HepG2 (cell line): ENCODE results near the gene NOP9. TPM values are rescaled to one million over a fixed set of nuclear protein-coding genes. Genes with fewer than 3 reads are reported as not detected.

Experiments
- AKAP8 ChIP-seq: sonication (generic); formaldehyde crosslinking; IDR thresholded peaks from 2 replicates; pipeline ENCODE4 v1.5.1; 2020; ENCODE audit warnings: mild to moderate bottlenecking, missing genetic modification reagents
- BRCA1 ChIP-seq: sonication (generic); formaldehyde crosslinking; IDR thresholded peaks from 2 replicates; pipeline ENCODE4 v1.4.0; 2020; ENCODE audit warnings: missing genetic modification reagents
- CC2D1A ChIP-seq: sonication (generic); formaldehyde crosslinking; IDR thresholded peaks from 2 replicates; pipeline ENCODE4 v1.8.1; 2023; ENCODE audit warnings: mild to moderate bottlenecking, missing genetic modification reagents
- EEA1 ChIP-seq: sonication (generic); formaldehyde crosslinking; IDR thresholded peaks from 2 replicates; pipeline ENCODE4 v1.5.1; 2020; ENCODE audit warnings: mild to moderate bottlenecking, missing genetic modification reagents, borderline replicate concordance
- HOXA3 ChIP-seq: sonication (generic); formaldehyde crosslinking; IDR thresholded peaks from 2 replicates; pipeline ENCODE4 v1.5.0; 2020; ENCODE audit warnings: missing genetic modification reagents
- MYNN ChIP-seq: sonication (generic); formaldehyde crosslinking; IDR thresholded peaks from 2 replicates; pipeline ENCODE4 v1.4.0; 2020; ENCODE audit warnings: mild to moderate bottlenecking, low read depth, missing genetic modification reagents
- NAIF1 ChIP-seq: sonication (generic); formaldehyde crosslinking; IDR thresholded peaks from 2 replicates; pipeline ENCODE4 v1.5.0; 2020; ENCODE audit warnings: mild to moderate bottlenecking, missing genetic modification reagents, borderline replicate concordance
- NR2F1 ChIP-seq, 2 experiments: fragments of 450-650 bp in 1 of 2; formaldehyde crosslinking in 1 of 2; IDR thresholded peaks; 2 replicates each; pipeline versions ENCODE4 v1.5.0 to v1.6.1; 2016 to 2020; ENCODE audit warnings: mild to moderate bottlenecking in 1 of 2, missing compliant biosample characterization in 1 of 2, missing genetic modification reagents in 1 of 2, moderate library complexity in 1 of 2
- PAF1 ChIP-seq: IDR thresholded peaks from 2 replicates; pipeline ENCODE4 v1.6.1; 2016; ENCODE audit warnings: missing genetic modification reagents, missing compliant biosample characterization
- PRPF4 ChIP-seq: fragments of 200-400 bp; formaldehyde crosslinking; IDR thresholded peaks from 2 replicates; pipeline ENCODE4 v1.6.1; 2016; ENCODE audit warnings: low read length, low read depth; ENCODE audit not compliant: poor library complexity, severe bottlenecking
- RFX1 ChIP-seq: fragments of 450-650 bp; IDR thresholded peaks from 2 replicates; pipeline ENCODE4 v1.6.1; 2017
- RORA ChIP-seq: sonication (generic); formaldehyde crosslinking; IDR thresholded peaks from 2 replicates; pipeline ENCODE4 v1.5.0; 2020; ENCODE audit warnings: mild to moderate bottlenecking, missing genetic modification reagents, moderate library complexity
- ZBTB20 ChIP-seq: sonication (generic); formaldehyde crosslinking; IDR thresholded peaks from 2 replicates; pipeline ENCODE4 v1.8.1; 2023; ENCODE audit warnings: missing genetic modification reagents, low read depth, mild to moderate bottlenecking, borderline replicate concordance
- ZNF225 ChIP-seq: sonication (generic); formaldehyde crosslinking; IDR thresholded peaks from 2 replicates; pipeline ENCODE4 v1.4.0; 2020; ENCODE audit warnings: mild to moderate bottlenecking, missing genetic modification reagents
- ZNF564 ChIP-seq: sonication (generic); formaldehyde crosslinking; IDR thresholded peaks from 2 replicates; pipeline ENCODE4 v1.8.1; 2023; ENCODE audit warnings: mild to moderate bottlenecking, missing genetic modification reagents
- polyA plus RNA-seq, 8 experiments: library from polyadenylated mRNA; depleted of rRNA in 3 of 8; stranded (reverse) in 7 of 8; unstranded in 1 of 8; fragments of >200 nt; fragmentation: Illumina TruSeq in 4 of 8; extraction: Trizol in 4 of 8; gene quantifications; 2 replicates each; pipeline versions ENCODE4 v1.2.1 to v1.2.3, GENCODE V29; 2011 to 2016; ENCODE audit warnings: low read depth in 4 of 8, missing spikeins in 1 of 8, mixed read lengths in 1 of 8; ENCODE audit not compliant: insufficient read depth in 1 of 8
- total RNA-seq, 5 experiments: library from RNA; depleted of rRNA; stranded (reverse); fragments of >200 nt; fragmentation: Illumina TruSeq; extraction: Trizol; gene quantifications; 2 replicates each; pipeline ENCODE4 v1.2.3, GENCODE V29; 2016; ENCODE audit warnings: low read depth in 1 of 5
- TF ChIP-seq, protein P1 (sequence below): fragments of 450-650 bp; IDR thresholded peaks from 2 replicates; pipeline ENCODE4 v1.6.1; 2017; ENCODE audit warnings: mild to moderate bottlenecking
- TF ChIP-seq, protein P2 (sequence below): sonication (generic); formaldehyde crosslinking; IDR thresholded peaks from 2 replicates; pipeline ENCODE4 v1.8.0; 2022; ENCODE audit warnings: mild to moderate bottlenecking, missing genetic modification reagents
- TF ChIP-seq, protein P3 (sequence below): sonication (generic); formaldehyde crosslinking; IDR thresholded peaks from 2 replicates; pipeline ENCODE4 v1.4.0; 2020; ENCODE audit warnings: missing genetic modification reagents

Gene NOP9
- total and polyA plus RNA-seq, 2 of the 13 experiments (the other 11 are each of a cell fraction or from before 2014, with no cell fraction given) = 24.5 to 61.6 TPM

DNA sequence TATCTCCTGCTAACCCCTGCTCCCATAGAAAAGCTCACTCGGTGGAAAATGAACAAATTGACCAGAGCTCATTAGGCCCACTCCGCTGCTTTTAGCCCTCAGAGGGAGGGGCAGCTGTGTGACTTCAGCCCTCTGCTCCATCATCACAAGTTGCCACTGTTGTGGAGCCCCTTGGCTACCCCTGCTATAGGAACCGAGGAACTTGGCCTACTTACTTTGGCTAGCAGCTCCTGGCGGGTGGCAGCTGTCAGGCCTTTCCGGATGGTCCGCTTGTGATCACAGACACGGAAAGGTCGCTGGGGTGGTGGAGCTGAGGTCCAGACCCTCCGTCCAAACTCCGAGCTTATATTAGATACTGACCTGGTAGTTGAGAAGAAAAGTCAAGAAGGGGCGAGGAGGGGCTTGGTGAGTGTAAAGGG lies 7.5 kb downstream of the NOP9 start (continued):
- no peak for TF ChIP-seq MYNN
- peak; percentile 79 for TF ChIP-seq PRPF4
- TF ChIP-seq ZBTB20 (CRISPR knock-in tag) = peak; percentile 30; the same call in 1 of the 2 replicates
- no peak for TF ChIP-seq HOXA3 (CRISPR knock-in tag)
- peak; percentile 55; the same call in 1 of the 2 replicates for TF ChIP-seq AKAP8 (CRISPR knock-in tag)
- TF ChIP-seq ZNF564 (CRISPR knock-in tag) = no peak
- TF ChIP-seq RORA (CRISPR knock-in tag) = no peak
- TF ChIP-seq NAIF1 (CRISPR knock-in tag) = no peak
- TF ChIP-seq EEA1 = no peak
- 0 out of 2 replicates have a peak, but pooled peaks have one; percentile 57 for TF ChIP-seq CC2D1A (CRISPR knock-in tag)
- TF ChIP-seq PAF1 (CRISPR knock-in tag) = no peak
- 0 out of 2 replicates have a peak, but pooled peaks have one; percentile 22 for TF ChIP-seq BRCA1 (CRISPR knock-in tag)
- TF ChIP-seq ZNF225 (CRISPR knock-in tag) = no peak; the same call in 1 of the 2 replicates
- TF ChIP-seq, protein P1, sequence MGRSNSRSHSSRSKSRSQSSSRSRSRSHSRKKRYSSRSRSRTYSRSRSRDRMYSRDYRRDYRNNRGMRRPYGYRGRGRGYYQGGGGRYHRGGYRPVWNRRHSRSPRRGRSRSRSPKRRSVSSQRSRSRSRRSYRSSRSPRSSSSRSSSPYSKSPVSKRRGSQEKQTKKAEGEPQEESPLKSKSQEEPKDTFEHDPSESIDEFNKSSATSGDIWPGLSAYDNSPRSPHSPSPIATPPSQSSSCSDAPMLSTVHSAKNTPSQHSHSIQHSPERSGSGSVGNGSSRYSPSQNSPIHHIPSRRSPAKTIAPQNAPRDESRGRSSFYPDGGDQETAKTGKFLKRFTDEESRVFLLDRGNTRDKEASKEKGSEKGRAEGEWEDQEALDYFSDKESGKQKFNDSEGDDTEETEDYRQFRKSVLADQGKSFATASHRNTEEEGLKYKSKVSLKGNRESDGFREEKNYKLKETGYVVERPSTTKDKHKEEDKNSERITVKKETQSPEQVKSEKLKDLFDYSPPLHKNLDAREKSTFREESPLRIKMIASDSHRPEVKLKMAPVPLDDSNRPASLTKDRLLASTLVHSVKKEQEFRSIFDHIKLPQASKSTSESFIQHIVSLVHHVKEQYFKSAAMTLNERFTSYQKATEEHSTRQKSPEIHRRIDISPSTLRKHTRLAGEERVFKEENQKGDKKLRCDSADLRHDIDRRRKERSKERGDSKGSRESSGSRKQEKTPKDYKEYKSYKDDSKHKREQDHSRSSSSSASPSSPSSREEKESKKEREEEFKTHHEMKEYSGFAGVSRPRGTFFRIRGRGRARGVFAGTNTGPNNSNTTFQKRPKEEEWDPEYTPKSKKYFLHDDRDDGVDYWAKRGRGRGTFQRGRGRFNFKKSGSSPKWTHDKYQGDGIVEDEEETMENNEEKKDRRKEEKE = no peak
- TF ChIP-seq, protein P2, sequence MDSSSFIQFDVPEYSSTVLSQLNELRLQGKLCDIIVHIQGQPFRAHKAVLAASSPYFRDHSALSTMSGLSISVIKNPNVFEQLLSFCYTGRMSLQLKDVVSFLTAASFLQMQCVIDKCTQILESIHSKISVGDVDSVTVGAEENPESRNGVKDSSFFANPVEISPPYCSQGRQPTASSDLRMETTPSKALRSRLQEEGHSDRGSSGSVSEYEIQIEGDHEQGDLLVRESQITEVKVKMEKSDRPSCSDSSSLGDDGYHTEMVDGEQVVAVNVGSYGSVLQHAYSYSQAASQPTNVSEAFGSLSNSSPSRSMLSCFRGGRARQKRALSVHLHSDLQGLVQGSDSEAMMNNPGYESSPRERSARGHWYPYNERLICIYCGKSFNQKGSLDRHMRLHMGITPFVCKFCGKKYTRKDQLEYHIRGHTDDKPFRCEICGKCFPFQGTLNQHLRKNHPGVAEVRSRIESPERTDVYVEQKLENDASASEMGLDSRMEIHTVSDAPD (CRISPR knock-in tag) = no peak
- TF ChIP-seq, protein P3, sequence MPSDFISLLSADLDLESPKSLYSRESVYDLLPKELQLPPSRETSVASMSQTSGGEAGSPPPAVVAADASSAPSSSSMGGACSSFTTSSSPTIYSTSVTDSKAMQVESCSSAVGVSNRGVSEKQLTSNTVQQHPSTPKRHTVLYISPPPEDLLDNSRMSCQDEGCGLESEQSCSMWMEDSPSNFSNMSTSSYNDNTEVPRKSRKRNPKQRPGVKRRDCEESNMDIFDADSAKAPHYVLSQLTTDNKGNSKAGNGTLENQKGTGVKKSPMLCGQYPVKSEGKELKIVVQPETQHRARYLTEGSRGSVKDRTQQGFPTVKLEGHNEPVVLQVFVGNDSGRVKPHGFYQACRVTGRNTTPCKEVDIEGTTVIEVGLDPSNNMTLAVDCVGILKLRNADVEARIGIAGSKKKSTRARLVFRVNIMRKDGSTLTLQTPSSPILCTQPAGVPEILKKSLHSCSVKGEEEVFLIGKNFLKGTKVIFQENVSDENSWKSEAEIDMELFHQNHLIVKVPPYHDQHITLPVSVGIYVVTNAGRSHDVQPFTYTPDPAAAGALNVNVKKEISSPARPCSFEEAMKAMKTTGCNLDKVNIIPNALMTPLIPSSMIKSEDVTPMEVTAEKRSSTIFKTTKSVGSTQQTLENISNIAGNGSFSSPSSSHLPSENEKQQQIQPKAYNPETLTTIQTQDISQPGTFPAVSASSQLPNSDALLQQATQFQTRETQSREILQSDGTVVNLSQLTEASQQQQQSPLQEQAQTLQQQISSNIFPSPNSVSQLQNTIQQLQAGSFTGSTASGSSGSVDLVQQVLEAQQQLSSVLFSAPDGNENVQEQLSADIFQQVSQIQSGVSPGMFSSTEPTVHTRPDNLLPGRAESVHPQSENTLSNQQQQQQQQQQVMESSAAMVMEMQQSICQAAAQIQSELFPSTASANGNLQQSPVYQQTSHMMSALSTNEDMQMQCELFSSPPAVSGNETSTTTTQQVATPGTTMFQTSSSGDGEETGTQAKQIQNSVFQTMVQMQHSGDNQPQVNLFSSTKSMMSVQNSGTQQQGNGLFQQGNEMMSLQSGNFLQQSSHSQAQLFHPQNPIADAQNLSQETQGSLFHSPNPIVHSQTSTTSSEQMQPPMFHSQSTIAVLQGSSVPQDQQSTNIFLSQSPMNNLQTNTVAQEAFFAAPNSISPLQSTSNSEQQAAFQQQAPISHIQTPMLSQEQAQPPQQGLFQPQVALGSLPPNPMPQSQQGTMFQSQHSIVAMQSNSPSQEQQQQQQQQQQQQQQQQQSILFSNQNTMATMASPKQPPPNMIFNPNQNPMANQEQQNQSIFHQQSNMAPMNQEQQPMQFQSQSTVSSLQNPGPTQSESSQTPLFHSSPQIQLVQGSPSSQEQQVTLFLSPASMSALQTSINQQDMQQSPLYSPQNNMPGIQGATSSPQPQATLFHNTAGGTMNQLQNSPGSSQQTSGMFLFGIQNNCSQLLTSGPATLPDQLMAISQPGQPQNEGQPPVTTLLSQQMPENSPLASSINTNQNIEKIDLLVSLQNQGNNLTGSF (CRISPR knock-in tag) = peak; percentile 38; the same call in 1 of the 2 replicates
- 0 out of 4 replicates have a peak, but pooled peaks of 1 of the 2 experiments have one; percentile 9 for TF ChIP-seq NR2F1 (CRISPR knock-in tag; IDR thresholded peaks at IDR 0.05)
- TF ChIP-seq RFX1 = no peak
